ENCODE data around the gene PPM1E.

DNA sequence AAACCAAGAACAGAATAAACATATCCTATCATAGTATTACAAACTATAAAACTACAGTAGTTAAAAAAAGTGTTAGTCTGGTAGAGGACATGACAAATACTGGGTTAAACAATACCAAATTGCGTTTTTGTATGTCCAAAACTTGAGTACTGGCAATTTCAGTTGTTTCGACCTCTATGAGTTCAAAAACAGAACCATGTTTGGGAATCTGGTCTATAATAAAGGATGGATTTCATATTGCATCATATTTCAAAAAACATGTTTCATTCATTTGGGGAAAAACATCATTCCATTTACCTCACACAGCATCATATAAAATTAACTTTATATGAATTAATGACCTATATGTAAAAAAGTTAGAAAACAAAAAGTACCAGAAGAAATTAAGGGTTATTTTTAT is 269.3 kb downstream of the PPM1E start:
- TF ChIP-seq, protein P1, sequence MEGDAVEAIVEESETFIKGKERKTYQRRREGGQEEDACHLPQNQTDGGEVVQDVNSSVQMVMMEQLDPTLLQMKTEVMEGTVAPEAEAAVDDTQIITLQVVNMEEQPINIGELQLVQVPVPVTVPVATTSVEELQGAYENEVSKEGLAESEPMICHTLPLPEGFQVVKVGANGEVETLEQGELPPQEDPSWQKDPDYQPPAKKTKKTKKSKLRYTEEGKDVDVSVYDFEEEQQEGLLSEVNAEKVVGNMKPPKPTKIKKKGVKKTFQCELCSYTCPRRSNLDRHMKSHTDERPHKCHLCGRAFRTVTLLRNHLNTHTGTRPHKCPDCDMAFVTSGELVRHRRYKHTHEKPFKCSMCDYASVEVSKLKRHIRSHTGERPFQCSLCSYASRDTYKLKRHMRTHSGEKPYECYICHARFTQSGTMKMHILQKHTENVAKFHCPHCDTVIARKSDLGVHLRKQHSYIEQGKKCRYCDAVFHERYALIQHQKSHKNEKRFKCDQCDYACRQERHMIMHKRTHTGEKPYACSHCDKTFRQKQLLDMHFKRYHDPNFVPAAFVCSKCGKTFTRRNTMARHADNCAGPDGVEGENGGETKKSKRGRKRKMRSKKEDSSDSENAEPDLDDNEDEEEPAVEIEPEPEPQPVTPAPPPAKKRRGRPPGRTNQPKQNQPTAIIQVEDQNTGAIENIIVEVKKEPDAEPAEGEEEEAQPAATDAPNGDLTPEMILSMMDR (IDR thresholded peaks at IDR 0.05; ENCODE audit: low read depth, low read length, poor library complexity, severe bottlenecking), result no peak
- no peak for TF ChIP-seq EZH2phosphoT487 (IDR thresholded peaks at IDR 0.05; ENCODE audit: borderline replicate concordance, low read length)

All from DOHH2 (cell line).